Body of pancreas (tissue), 4 donors: ENCODE results near the gene CYTH1. TPM values are rescaled to one million over a fixed set of nuclear protein-coding genes. Genes with fewer than 3 reads are reported as not detected.

Experiments used
- ATAC-seq: fragments of 150-250 bp; one replicate; pipeline ENCODE4 v1.9.1; 2016
- DNase-seq, 4 donors: peaks; one replicate each; pipeline ENCODE4 v3.0.0-alpha.2; 2019
- H3K27ac ChIP-seq, 4 donors: fragments of 200-600 bp; sonication (generic); 1 replicate in 3 of 4; 2 replicates in 1 of 4; pipeline versions ENCODE4 v1.5.1 to v1.6.1; 2016 to 2019; ENCODE audit warnings: mild to moderate bottlenecking in 1 of 4, mixed read lengths in 1 of 4, moderate library complexity in 1 of 4
- H3K27me3 ChIP-seq, 2 donors: fragments of 200-600 bp; sonication (generic); one replicate each; pipeline ENCODE4 v1.6.0; 2016; ENCODE audit warnings: mild to moderate bottlenecking in 1 of 2
- H3K36me3 ChIP-seq, 2 donors: fragments of 200-600 bp; sonication (generic); replicated peaks in 1 of 2; 2 replicates each; pipeline ENCODE4 v1.5.1; 2016; ENCODE audit warnings: low read depth in 2 of 2; ENCODE audit not compliant: insufficient read depth in 1 of 2
- H3K4me1 ChIP-seq: fragments of 200-600 bp; sonication (generic); one replicate; pipeline ENCODE4 v1.6.0; 2016
- H3K4me3 ChIP-seq, 2 donors: fragments of 200-600 bp; sonication (generic); 1 replicate in 1 of 2; 2 replicates in 1 of 2; pipeline ENCODE4 v1.5.1; 2016 to 2019
- H3K9me3 ChIP-seq, 3 donors: fragments of 200-600 bp; sonication (generic); 1 replicate in 2 of 3; 2 replicates in 1 of 3; pipeline ENCODE4 v1.5.1; 2016
- POLR2A ChIP-seq, 3 donors: fragments of 450-650 bp; IDR thresholded peaks; one replicate each; pipeline ENCODE4 v1.6.1; 2016; ENCODE audit warnings: antibody characterized with exemption in 3 of 3, mild to moderate bottlenecking in 2 of 3
- WGBS, 2 donors: methylation state at CpG; one replicate each; pipeline ENCODE4 v1.1.5; 2017; 5-methylcytosine and 5-hydroxymethylcytosine counted together
- intact Hi-C: fragments of 100-400 bp; cut with DNase I; formaldehyde crosslinking; loops from one replicate; pipeline ENCODE4 v1.15.1; 2023
- total RNA-seq, 2 donors: library from RNA; depleted of rRNA; stranded (reverse); fragments of >200 nt; gene quantifications; one replicate each; pipeline ENCODE4 v1.1.0, GENCODE V29; 2016
- TF ChIP-seq, protein P1 (sequence below), 7 experiments: fragments of 450-650 bp in 4 of 7; fragments of 200-600 bp in 3 of 7; sonication (generic) in 3 of 7; IDR thresholded peaks; one replicate each; pipeline ENCODE4 v1.5.1; 2016 to 2019; ENCODE audit warnings: antibody characterized with exemption in 7 of 7

The CYTH1 gene
- total RNA-seq, 2 donors from 2014 or later, result 32.2 to 60.6 TPM

DNA sequence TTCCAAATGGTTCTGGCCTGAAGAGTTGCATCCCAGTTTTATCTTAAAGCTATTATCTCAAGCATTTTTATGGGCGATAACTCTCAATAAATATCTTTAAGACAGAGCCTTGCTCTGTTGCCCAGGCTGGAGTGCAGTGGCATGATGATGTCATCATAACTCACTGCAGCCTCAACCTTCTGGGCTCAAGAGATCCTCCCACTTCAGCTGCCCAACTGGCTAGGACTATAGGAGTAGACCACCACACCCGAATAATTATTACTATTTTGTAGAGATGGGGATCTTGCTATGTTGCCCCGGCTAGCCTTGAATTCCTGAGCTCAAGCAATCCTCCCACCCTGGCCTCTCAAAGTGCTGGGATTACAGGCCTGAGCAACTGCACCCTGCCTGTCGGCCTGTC lies 26.1 kb upstream of the CYTH1 start:
- DNase-seq (no peak), ATAC-seq (no peak)
- Histone ChIP-seq H3K27ac (no peak overlapping the region), H3K9me3 (no peaks in the 10 kb centered on the region), H3K4me3 (no peak overlapping the region), H3K36me3 (peaks cover 28 to 55% of the 10 kb centered on the region in 2 donors), H3K27me3 (no peaks in the 10 kb centered on the region), H3K4me1 (no peaks in the 10 kb centered on the region)
- intact Hi-C loops, result no loop called here
- TF ChIP-seq POLR2A (IDR thresholded peaks at IDR 0.05), result no peak
- TF ChIP-seq, protein P1, sequence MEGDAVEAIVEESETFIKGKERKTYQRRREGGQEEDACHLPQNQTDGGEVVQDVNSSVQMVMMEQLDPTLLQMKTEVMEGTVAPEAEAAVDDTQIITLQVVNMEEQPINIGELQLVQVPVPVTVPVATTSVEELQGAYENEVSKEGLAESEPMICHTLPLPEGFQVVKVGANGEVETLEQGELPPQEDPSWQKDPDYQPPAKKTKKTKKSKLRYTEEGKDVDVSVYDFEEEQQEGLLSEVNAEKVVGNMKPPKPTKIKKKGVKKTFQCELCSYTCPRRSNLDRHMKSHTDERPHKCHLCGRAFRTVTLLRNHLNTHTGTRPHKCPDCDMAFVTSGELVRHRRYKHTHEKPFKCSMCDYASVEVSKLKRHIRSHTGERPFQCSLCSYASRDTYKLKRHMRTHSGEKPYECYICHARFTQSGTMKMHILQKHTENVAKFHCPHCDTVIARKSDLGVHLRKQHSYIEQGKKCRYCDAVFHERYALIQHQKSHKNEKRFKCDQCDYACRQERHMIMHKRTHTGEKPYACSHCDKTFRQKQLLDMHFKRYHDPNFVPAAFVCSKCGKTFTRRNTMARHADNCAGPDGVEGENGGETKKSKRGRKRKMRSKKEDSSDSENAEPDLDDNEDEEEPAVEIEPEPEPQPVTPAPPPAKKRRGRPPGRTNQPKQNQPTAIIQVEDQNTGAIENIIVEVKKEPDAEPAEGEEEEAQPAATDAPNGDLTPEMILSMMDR (IDR thresholded peaks at IDR 0.05), result no peak
- WGBS, 2 donors, result 65 to 76% methylated on average over 4 of the region's 4 CpGs

DNA sequence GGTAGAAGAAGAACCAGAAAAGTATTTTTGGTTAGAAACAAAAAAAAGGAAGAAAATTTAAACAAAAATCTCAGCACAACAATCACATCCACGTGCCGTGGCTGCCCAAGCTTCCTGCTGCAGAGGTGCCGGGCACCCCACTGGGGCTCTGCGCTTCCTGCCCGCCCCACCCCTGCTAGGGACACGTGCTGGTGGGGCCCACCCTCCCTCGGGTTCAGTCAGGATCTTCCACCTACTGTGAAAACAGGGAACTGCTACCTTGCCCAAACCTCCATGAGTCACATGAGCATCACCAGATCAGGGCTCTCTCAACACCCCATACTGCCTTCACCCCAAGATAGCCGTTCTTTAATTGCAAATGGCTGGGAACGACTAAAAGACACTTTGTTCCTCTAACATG lies 24.4 kb upstream of the CYTH1 start:
- TF ChIP-seq, protein P1 (IDR thresholded peaks at IDR 0.05), result no peak
- no peak for TF ChIP-seq POLR2A (IDR thresholded peaks at IDR 0.05)

DNA sequence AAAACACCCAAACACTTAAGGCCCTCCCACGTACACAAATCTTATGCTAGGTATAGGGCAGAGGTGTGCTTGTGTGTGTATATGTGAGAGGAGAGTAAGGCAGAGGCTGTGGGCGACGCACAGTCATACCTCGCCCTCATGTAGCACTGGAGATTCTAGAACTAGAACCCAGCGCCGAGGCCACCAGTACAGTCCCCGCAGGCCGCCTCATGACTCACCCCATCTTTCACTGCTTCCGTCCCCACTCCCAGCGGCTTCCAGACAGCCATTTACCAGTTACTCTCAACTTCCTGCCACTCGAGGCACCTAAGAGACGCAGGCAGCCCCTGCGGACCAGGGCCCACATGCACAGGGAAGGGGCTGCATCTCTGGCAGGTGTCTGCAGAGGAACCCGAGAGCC lies 23.2 kb upstream of the CYTH1 start:
- WGBS, 2 donors, result 86 to 91% methylated on average over 6 to 14 of the region's 14 CpGs
- ATAC-seq (peak; percentile 5), DNase-seq (no peak)
- no peaks in the 10 kb centered on the region for H3K9me3 ChIP-seq
- peaks cover 23 to 44% of the 10 kb centered on the region in 2 donors for H3K36me3 ChIP-seq
- peak overlapping the region in 1 of 4 donors; percentile 21 for H3K27ac ChIP-seq
- intact Hi-C loops, result no loop called here
- TF ChIP-seq, protein P1 (IDR thresholded peaks at IDR 0.05), result no peak
- no peak for TF ChIP-seq POLR2A (IDR thresholded peaks at IDR 0.05)
- H3K27me3 ChIP-seq, result no peaks in the 10 kb centered on the region
- no peak overlapping the region for H3K4me3 ChIP-seq
- no peaks in the 10 kb centered on the region for H3K4me1 ChIP-seq

More for the DNA sequence above, 24.4 kb upstream of the CYTH1 start:
- Histone ChIP-seq H3K4me1 (no peaks in the 10 kb centered on the region), H3K27ac (no peak overlapping the region), H3K9me3 (no peaks in the 10 kb centered on the region), H3K27me3 (no peaks in the 10 kb centered on the region), H3K36me3 (peaks cover 25 to 49% of the 10 kb centered on the region in 2 donors), H3K4me3 (no peak overlapping the region)
- no peak for ATAC-seq
- intact Hi-C loops, result no loop called here
- WGBS, 2 donors, result 82 to 89% methylated on average over 9 of the region's 9 CpGs
- DNase-seq, result peak in 1 of 4 donors; percentile 34

DNA sequence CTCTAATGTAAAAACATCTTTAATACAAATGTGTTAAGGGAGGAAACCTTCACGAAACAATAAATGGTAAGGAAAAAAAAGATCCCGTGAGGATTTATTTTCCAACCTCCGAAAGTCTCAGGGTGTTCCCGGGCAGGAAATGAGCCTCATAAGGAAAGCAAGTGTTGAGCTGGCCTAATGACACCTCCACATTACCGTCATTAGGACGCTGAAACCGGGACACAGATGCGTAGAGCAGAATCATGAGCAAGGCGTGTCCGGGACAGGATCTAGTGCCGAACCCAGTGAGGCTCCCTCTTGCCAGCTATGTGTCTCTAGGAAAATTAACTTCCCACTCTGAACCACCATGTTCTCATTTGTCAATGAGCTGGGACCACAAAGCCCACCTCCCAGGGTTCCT lies 22.7 kb upstream of the CYTH1 start:
- no peak for DNase-seq
- 82 to 83% methylated on average over 7 to 11 of the region's 11 CpGs for WGBS, 2 donors
- no peak overlapping the region for H3K4me3 ChIP-seq
- no peak for ATAC-seq
- intact Hi-C loops, result no loop called here
- no peaks in the 10 kb centered on the region for H3K27me3 ChIP-seq
- peaks cover 23 to 41% of the 10 kb centered on the region in 2 donors for H3K36me3 ChIP-seq
- H3K4me1 ChIP-seq, result no peaks in the 10 kb centered on the region
- H3K9me3 ChIP-seq, result no peaks in the 10 kb centered on the region
- no peak overlapping the region for H3K27ac ChIP-seq
- TF ChIP-seq POLR2A (IDR thresholded peaks at IDR 0.05), result no peak
- TF ChIP-seq, protein P1 (IDR thresholded peaks at IDR 0.05), result no peak

DNA sequence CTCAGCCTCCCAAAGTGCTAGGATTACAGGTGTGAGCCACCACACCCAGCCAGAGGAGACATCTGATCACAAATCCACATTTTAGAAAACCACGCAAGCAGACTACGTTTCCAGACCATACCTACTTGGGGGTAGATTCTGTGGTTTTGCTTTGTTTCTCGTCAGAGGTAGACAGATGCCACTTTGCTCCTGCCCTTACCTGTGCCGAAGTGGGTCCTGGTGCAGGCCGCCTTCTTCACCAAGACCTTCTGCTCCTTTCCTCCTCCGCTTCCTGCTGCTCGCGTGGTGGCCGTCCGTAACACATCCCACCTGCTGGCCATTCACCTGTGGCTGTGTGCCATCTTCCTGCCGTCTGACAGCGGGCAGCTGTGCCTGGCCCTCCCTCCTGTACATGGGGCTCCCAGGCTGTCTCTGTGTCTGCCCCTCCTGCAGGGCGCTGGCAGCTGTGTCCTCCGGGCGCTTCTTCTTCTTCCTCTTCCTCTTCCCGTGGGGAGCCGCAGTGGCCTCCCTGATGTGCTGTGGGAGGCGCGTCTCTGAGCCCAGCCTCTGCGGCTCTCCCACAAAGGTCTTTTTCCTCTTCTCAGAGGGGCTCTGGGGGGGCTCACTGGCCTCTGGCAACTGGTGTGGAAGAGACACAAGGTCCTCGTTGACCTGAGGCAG lies 21.2 kb upstream of the CYTH1 start:
- DNase-seq, result no peak
- ATAC-seq, result no peak
- H3K36me3 ChIP-seq, result peaks cover 28 to 41% of the 10 kb centered on the region in 2 donors

More for the DNA sequence above, 21.2 kb upstream of the CYTH1 start:
- H3K4me1 ChIP-seq, result no peaks in the 10 kb centered on the region
- H3K4me3 ChIP-seq, result no peak overlapping the region
- no peak overlapping the region for H3K27ac ChIP-seq
- H3K9me3 ChIP-seq, result no peaks in the 10 kb centered on the region
- intact Hi-C loops, result no loop called here
- WGBS, 2 donors, result 84 to 87% methylated on average over 21 of the region's 21 CpGs
- no peaks in the 10 kb centered on the region for H3K27me3 ChIP-seq
- no peak for TF ChIP-seq POLR2A (IDR thresholded peaks at IDR 0.05)
- TF ChIP-seq, protein P1 (IDR thresholded peaks at IDR 0.05), result no peak
